Stimulated activated CD4-positive, alpha-beta T cell treated with anti-CD3 and anti-CD28 coated beads, Interleukin-15, amount 100 ng/mL, for 24 hours (primary cell): Measurements from ENCODE around the gene METTL8.

Source experiments
- DNase-seq: peaks from one replicate; pipeline ENCODE4 v3.0.0-alpha.2; 2020

Gene METTL8

GRCh38 chr2:171308280-171309054, 125.3 kb downstream of the METTL8 start:
- no peak for DNase-seq

GRCh38 chr2:171307560-171307959, 126.2 kb downstream of the METTL8 start:
- DNase-seq, result no peak

- no peak for DNase-seq
Observed at GRCh38 chr2:171297956-171298355, 135.8 kb downstream of the METTL8 start.

GRCh38 chr2:171294608-171295007, 139.2 kb downstream of the METTL8 start:
- DNase-seq, result no peak

- DNase-seq, result no peak
Observed at GRCh38 chr2:171293661-171294060, 140.1 kb downstream of the METTL8 start.

- DNase-seq, result no peak
Observed at GRCh38 chr2:171289991-171290390, 143.8 kb downstream of the METTL8 start.

GRCh38 chr2:171289316-171289715, 144.5 kb downstream of the METTL8 start:
- no peak for DNase-seq

- DNase-seq, result no peak
Observed at GRCh38 chr2:171287611-171288010, 146.2 kb downstream of the METTL8 start.

- DNase-seq, result no peak
Observed at GRCh38 chr2:171287036-171287571, 146.7 kb downstream of the METTL8 start.

GRCh38 chr2:171281110-171281509, 152.7 kb downstream of the METTL8 start:
- no peak for DNase-seq

- DNase-seq, result no peak
Observed at GRCh38 chr2:171279983-171280790, 153.6 kb downstream of the METTL8 start.

GRCh38 chr2:171274757-171275156, 159.0 kb downstream of the METTL8 start:
- no peak for DNase-seq

- no peak for DNase-seq
Observed at GRCh38 chr2:171271971-171272436, 161.8 kb downstream of the METTL8 start.

GRCh38 chr2:171271386-171271785, 162.4 kb downstream of the METTL8 start:
- DNase-seq, result no peak

GRCh38 chr2:171267855-171268629, 165.7 kb downstream of the METTL8 start:
- DNase-seq, result no peak
